DND-41 (cell line): ENCODE data around the gene LRP10.

Experiments used
- CTCF ChIP-seq: IDR thresholded peaks from 2 replicates; pipeline ENCODE4 v1.5.1; 2012; ENCODE audit warnings: borderline replicate concordance, low read length, moderate library complexity, mild to moderate bottlenecking; ENCODE audit not compliant: poor library complexity, severe bottlenecking; ENCODE audit errors: extremely low read depth
- EZH2 ChIP-seq: IDR thresholded peaks from 3 replicates; pipeline ENCODE4 v1.6.1; 2012; ENCODE audit warnings: borderline replicate concordance, low read depth, mild to moderate bottlenecking, moderate library complexity, low read length, inconsistent platforms; ENCODE audit not compliant: severe bottlenecking

GRCh38 chr14:22929104-22929960 lies 57.8 kb downstream of the LRP10 start, which contains the start of gene PRMT5:
- TF ChIP-seq CTCF: peak; percentile 5
- no peak for TF ChIP-seq EZH2
